ENCODE results near the gene ZNF597. TPM values are rescaled to one million over a fixed set of nuclear protein-coding genes. Genes with fewer than 3 reads are reported as not detected.
"Not testable (repeated sequence)": the region's sequence is repeated elsewhere in the genome, so short reads cannot be mapped to it uniquely, and the experiment has no call there.

Gene ZNF597
- total and polyA plus RNA-seq, 10 of the 15 experiments (the other 5 are each of a cell fraction or from before 2014, with no cell fraction given): 0.80 to 2.8 (median 2.0) TPM

GRCh38 chr16:3474870-3475269, 31.6 kb upstream of the ZNF597 start:
- H3K27ac ChIP-seq (ENCODE audit: control insufficient read depth, insufficient read depth); intact Hi-C loops (cut with micrococcal nuclease; ENCODE audit: unreplicated experiment); H3K4me2 ChIP-seq (ENCODE audit: control insufficient read depth, insufficient read depth); H3K4me1 ChIP-seq (ENCODE audit: control insufficient read depth, insufficient read depth, low read length); CTCF ChIA-PET; POLR2A ChIA-PET; H3K27me3 ChIP-seq (replicated peaks in 1 of 2; ENCODE audit: control insufficient read depth in 2 of 2, insufficient read depth in 2 of 2, low read length in 1 of 2); SMC1A ChIA-PET (ENCODE audit: uncharacterized antibody, unreplicated experiment); in situ Hi-C loops (cut with MboI); H3K4me3 ChIP-seq; H2AFZ ChIP-seq (ENCODE audit: control insufficient read depth, low read depth, low read length); ATAC-seq; FAIRE-seq; DNase-seq (ENCODE audit: low read depth, low spot score); H3K9ac ChIP-seq (ENCODE audit: control insufficient read depth, insufficient read depth, low read length); H3K36me3 ChIP-seq (ENCODE audit: control insufficient read depth in 2 of 2, insufficient read depth in 2 of 2, low read length in 1 of 2); BruUV-seq (replicated peaks); RAD21 ChIA-PET (ENCODE audit: unreplicated experiment); H4K20me1 ChIP-seq (ENCODE audit: control insufficient read depth, insufficient read depth): not testable (repeated sequence)
- Histone ChIP-seq H3K9me3 (replicated peaks; ENCODE audit: control insufficient read depth, insufficient read depth, low read length) (peaks cover 13% of the 10 kb centered on the region), H3K79me2 (ENCODE audit: control insufficient read depth, insufficient read depth, low read length) (peaks cover 13% of the 10 kb centered on the region)
- 93% methylated on average over 6 of the region's 7 CpGs for WGBS (ENCODE audit: insufficient coverage, insufficient replicate concordance, low lambda C conversion rate, missing lambda C conversion rate)

- Histone ChIP-seq H3K4me1 (ENCODE audit: control insufficient read depth, insufficient read depth, low read length) (no peaks in the 10 kb centered on the region), H4K20me1 (ENCODE audit: control insufficient read depth, insufficient read depth) (no peaks in the 10 kb centered on the region), H2AFZ (ENCODE audit: control insufficient read depth, low read depth, low read length) (no peak overlapping the region), H3K27ac (ENCODE audit: control insufficient read depth, insufficient read depth) (no peak overlapping the region), H3K36me3 (ENCODE audit: control insufficient read depth in 2 of 2, insufficient read depth in 2 of 2, low read length in 1 of 2) (peaks cover 2 to 9% of the 10 kb centered on the region in 2 experiments; a peak in 3 of 4 replicates), H3K9me3 (replicated peaks; ENCODE audit: control insufficient read depth, insufficient read depth, low read length) (peaks cover 13% of the 10 kb centered on the region), H3K4me3 (no peak overlapping the region), H3K9ac (ENCODE audit: control insufficient read depth, insufficient read depth, low read length) (no peak overlapping the region), H3K27me3 (replicated peaks in 1 of 2; ENCODE audit: control insufficient read depth in 2 of 2, insufficient read depth in 2 of 2, low read length in 1 of 2) (no peaks in the 10 kb centered on the region), H3K4me2 (ENCODE audit: control insufficient read depth, insufficient read depth) (no peak overlapping the region), H3K79me2 (ENCODE audit: control insufficient read depth, insufficient read depth, low read length) (peaks cover 13% of the 10 kb centered on the region)
- FAIRE-seq: no peak
- in situ Hi-C loops (cut with MboI): no loop called here
- WGBS (ENCODE audit: insufficient coverage, insufficient replicate concordance, low lambda C conversion rate, missing lambda C conversion rate): 96% methylated on average over 16 of the region's 16 CpGs
- ChIA-PET CTCF (no interaction called here), SMC1A (ENCODE audit: uncharacterized antibody, unreplicated experiment) (no interaction called here), POLR2A (no interaction called here), RAD21 (ENCODE audit: unreplicated experiment) (no interaction called here)
- intact Hi-C loops (cut with micrococcal nuclease; ENCODE audit: unreplicated experiment): no loop called here
- no peak for ATAC-seq
- DNase-seq (ENCODE audit: low read depth, low spot score): no peak
- BruUV-seq (replicated peaks): no TSS peak
- TF ChIP-seq BCL11A (IDR thresholded peaks at IDR 0.05; ENCODE audit: low read depth, low read length) (no peak), CHD2 (IDR thresholded peaks at IDR 0.05; ENCODE audit: borderline replicate concordance, low read depth, low read length) (no peak), STAT1 (conservative IDR thresholded peaks at IDR 0.05) (no peak), RFX5 (IDR thresholded peaks at IDR 0.05; ENCODE audit: low read depth, low read length) (no peak), NFYB (IDR thresholded peaks at IDR 0.05; ENCODE audit: insufficient read depth, low read depth, low read length) (no peak), HDGF (IDR thresholded peaks at IDR 0.05) (no peak), WRNIP1 (IDR thresholded peaks at IDR 0.05; ENCODE audit: borderline replicate concordance, low read depth, low read length) (no peak)
- TF ChIP-seq, protein P1, sequence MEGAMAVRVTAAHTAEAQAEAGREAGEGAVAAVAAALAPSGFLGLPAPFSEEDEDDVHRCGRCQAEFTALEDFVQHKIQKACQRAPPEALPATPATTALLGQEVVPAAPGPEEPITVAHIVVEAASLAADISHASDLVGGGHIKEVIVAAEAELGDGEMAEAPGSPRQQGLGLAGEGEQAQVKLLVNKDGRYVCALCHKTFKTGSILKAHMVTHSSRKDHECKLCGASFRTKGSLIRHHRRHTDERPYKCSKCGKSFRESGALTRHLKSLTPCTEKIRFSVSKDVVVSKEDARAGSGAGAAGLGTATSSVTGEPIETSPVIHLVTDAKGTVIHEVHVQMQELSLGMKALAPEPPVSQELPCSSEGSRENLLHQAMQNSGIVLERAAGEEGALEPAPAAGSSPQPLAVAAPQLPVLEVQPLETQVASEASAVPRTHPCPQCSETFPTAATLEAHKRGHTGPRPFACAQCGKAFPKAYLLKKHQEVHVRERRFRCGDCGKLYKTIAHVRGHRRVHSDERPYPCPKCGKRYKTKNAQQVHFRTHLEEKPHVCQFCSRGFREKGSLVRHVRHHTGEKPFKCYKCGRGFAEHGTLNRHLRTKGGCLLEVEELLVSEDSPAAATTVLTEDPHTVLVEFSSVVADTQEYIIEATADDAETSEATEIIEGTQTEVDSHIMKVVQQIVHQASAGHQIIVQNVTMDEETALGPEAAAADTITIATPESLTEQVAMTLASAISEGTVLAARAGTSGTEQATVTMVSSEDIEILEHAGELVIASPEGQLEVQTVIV (IDR thresholded peaks at IDR 0.05; ENCODE audit: borderline replicate concordance, partially characterized antibody): no peak
- TF ChIP-seq, protein P2, sequence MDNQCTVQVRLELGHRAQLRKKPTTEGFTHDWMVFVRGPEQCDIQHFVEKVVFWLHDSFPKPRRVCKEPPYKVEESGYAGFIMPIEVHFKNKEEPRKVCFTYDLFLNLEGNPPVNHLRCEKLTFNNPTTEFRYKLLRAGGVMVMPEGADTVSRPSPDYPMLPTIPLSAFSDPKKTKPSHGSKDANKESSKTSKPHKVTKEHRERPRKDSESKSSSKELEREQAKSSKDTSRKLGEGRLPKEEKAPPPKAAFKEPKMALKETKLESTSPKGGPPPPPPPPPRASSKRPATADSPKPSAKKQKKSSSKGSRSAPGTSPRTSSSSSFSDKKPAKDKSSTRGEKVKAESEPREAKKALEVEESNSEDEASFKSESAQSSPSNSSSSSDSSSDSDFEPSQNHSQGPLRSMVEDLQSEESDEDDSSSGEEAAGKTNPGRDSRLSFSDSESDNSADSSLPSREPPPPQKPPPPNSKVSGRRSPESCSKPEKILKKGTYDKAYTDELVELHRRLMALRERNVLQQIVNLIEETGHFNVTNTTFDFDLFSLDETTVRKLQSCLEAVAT (IDR thresholded peaks at IDR 0.05): no peak
- TF ChIP-seq, protein P3, sequence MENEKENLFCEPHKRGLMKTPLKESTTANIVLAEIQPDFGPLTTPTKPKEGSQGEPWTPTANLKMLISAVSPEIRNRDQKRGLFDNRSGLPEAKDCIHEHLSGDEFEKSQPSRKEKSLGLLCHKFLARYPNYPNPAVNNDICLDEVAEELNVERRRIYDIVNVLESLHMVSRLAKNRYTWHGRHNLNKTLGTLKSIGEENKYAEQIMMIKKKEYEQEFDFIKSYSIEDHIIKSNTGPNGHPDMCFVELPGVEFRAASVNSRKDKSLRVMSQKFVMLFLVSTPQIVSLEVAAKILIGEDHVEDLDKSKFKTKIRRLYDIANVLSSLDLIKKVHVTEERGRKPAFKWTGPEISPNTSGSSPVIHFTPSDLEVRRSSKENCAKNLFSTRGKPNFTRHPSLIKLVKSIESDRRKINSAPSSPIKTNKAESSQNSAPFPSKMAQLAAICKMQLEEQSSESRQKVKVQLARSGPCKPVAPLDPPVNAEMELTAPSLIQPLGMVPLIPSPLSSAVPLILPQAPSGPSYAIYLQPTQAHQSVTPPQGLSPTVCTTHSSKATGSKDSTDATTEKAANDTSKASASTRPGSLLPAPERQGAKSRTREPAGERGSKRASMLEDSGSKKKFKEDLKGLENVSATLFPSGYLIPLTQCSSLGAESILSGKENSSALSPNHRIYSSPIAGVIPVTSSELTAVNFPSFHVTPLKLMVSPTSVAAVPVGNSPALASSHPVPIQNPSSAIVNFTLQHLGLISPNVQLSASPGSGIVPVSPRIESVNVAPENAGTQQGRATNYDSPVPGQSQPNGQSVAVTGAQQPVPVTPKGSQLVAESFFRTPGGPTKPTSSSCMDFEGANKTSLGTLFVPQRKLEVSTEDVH (IDR thresholded peaks at IDR 0.05; ENCODE audit: low read depth, partially characterized antibody): no peak
These were observed 31.0 kb upstream of the ZNF597 start for GRCh38 chr16:3474136-3474779.
